ENCODE data around the gene JAZF1. TPM values are rescaled to one million over a fixed set of nuclear protein-coding genes. Genes with fewer than 3 reads are reported as not detected.

JAZF1 gene
- total RNA-seq, 1 experiment from 2014 or later, result 9.1 TPM

GRCh38 chr7:27897441-27897847, 283.2 kb downstream of the JAZF1 start:
- Histone ChIP-seq H3K4me2 (ENCODE audit: insufficient read depth, insufficient read length, low read length) (no peak overlapping the region), H3K4me1 (ENCODE audit: insufficient read depth, low read length) (peaks cover 3% of the 10 kb centered on the region; the same call in 1 of the 2 replicates)
- H3K4me1 Mint-ChIP-seq, result peaks cover 23 to 34% of the 10 kb centered on the region in 2 experiments

More at GRCh38 chr7:27897441-27897847, 283.2 kb downstream of the JAZF1 start:
- TF ChIP-seq CTCF (conservative IDR thresholded peaks at IDR 0.05), result no peak
- H2BK5ac ChIP-seq (ENCODE audit: insufficient read length, low read length), result no peak overlapping the region
- no peaks in the 10 kb centered on the region for H4K20me1 ChIP-seq (ENCODE audit: control insufficient read depth, insufficient read depth, insufficient read length)
- H3K56ac ChIP-seq (ENCODE audit: insufficient read length, low read depth, low read length), result no peak overlapping the region
- H2BK12ac ChIP-seq (ENCODE audit: insufficient read length, low read depth, low read length), result no peak overlapping the region
- no peak overlapping the region for H2BK120ac ChIP-seq (ENCODE audit: low read depth, low read length, poor library complexity, severe bottlenecking)
- no peak overlapping the region for H3K4ac ChIP-seq (ENCODE audit: low read depth, low read length)
- H3K9me3 Mint-ChIP-seq, result no peaks in the 10 kb centered on the region
- no peaks in the 10 kb centered on the region for H3K79me2 ChIP-seq (ENCODE audit: insufficient read depth, low read length)
- H3K18ac ChIP-seq (ENCODE audit: insufficient read length, low read depth, low read length), result no peak overlapping the region
- no peaks in the 10 kb centered on the region for H3K9me3 ChIP-seq (ENCODE audit: control insufficient read depth, low read depth, low read length)
- H4K5ac ChIP-seq (ENCODE audit: insufficient read length, low read depth, low read length), result no peak overlapping the region
- no peak overlapping the region for H2AFZ ChIP-seq (ENCODE audit: low read length)
- no peak overlapping the region for H2BK15ac ChIP-seq (ENCODE audit: low read depth, low read length)
- peak overlapping the region; percentile 22 for H4K91ac ChIP-seq (ENCODE audit: insufficient read length, low read depth, low read length)
- no peaks in the 10 kb centered on the region for H3K23me2 ChIP-seq (ENCODE audit: insufficient read length, low read depth, low read length, poor library complexity, severe bottlenecking)
- H3K27ac ChIP-seq (ENCODE audit: insufficient read length, low read depth, low read length), result no peak overlapping the region
- H2BK20ac ChIP-seq (ENCODE audit: low read depth, low read length, poor library complexity, severe bottlenecking), result no peak overlapping the region
- H3K9ac ChIP-seq (ENCODE audit: extremely low read depth, insufficient read length, low read length), result no peak overlapping the region
- H2AK5ac ChIP-seq (ENCODE audit: insufficient read length, low read length), result no peak overlapping the region
- H3K27me3 ChIP-seq (ENCODE audit: insufficient read depth, low read length), result no peaks in the 10 kb centered on the region
- peak overlapping the region in 1 of 3 experiments; percentile 39; a peak in 3 of 7 replicates for H3K27ac Mint-ChIP-seq
- no peaks in the 10 kb centered on the region for H3K79me1 ChIP-seq (ENCODE audit: insufficient read depth, low read depth, low read length, poor library complexity, severe bottlenecking)
- H3K4me3 Mint-ChIP-seq, result no peak overlapping the region
- no peaks in the 10 kb centered on the region for H3K27me3 Mint-ChIP-seq (ENCODE audit: low read depth)
- no peak for DNase-seq
- H3T11ph ChIP-seq (ENCODE audit: low read length), result no peak overlapping the region
- no peak overlapping the region for H3K23ac ChIP-seq (ENCODE audit: insufficient read length, low read depth, low read length)
- H3K36me3 Mint-ChIP-seq (ENCODE audit: insufficient read depth in 1 of 3, low read depth in 3 of 3), result peaks cover 0 to 3% (median 0%) of the 10 kb centered on the region in 3 experiments; a peak in 1 of 7 replicates
- H4K8ac ChIP-seq (replicated peaks; ENCODE audit: insufficient read length, low read depth, low read length), result no peak overlapping the region
- no CpG with 5 or more reads among the region's 10 CpGs for WGBS (ENCODE audit: extremely low coverage, insufficient read length, low lambda C conversion rate)
- no peak overlapping the region for H3K14ac ChIP-seq (ENCODE audit: insufficient read depth, low read length)
